Glutamatergic neuron (in vitro differentiated cells): ENCODE data around the gene PDPN. TPM values are rescaled to one million over a fixed set of nuclear protein-coding genes. Genes with fewer than 3 reads are reported as not detected.

Experiments used
- DNase-seq: peaks from one replicate; pipeline ENCODE4 v3.0.0; 2022
- H3K27ac Mint-ChIP-seq: one replicate; pipeline ENCODE4 v1.8.0; 2020; ENCODE audit warnings: mild to moderate bottlenecking, mixed read lengths, inconsistent platforms; ENCODE audit not compliant: unreplicated experiment
- H3K27me3 Mint-ChIP-seq: one replicate; pipeline ENCODE4 v1.8.0; 2020; ENCODE audit warnings: mild to moderate bottlenecking, moderate library complexity, mixed read lengths, inconsistent platforms; ENCODE audit not compliant: unreplicated experiment
- H3K36me3 Mint-ChIP-seq: one replicate; pipeline ENCODE4 v1.8.0; 2020; ENCODE audit warnings: mild to moderate bottlenecking, mixed read lengths, inconsistent platforms; ENCODE audit not compliant: unreplicated experiment
- H3K4me1 Mint-ChIP-seq: one replicate; pipeline ENCODE4 v1.8.0; 2020; ENCODE audit warnings: mild to moderate bottlenecking, low read depth, mixed read lengths, inconsistent platforms; ENCODE audit not compliant: unreplicated experiment
- H3K4me3 Mint-ChIP-seq: one replicate; pipeline ENCODE4 v1.8.0; 2020; ENCODE audit warnings: mild to moderate bottlenecking, mixed read lengths, inconsistent platforms; ENCODE audit not compliant: unreplicated experiment
- H3K9me3 Mint-ChIP-seq: one replicate; pipeline ENCODE4 v1.8.0; 2020; ENCODE audit warnings: mild to moderate bottlenecking, moderate library complexity, mixed read lengths, inconsistent platforms; ENCODE audit not compliant: unreplicated experiment
- CTCF ChIP-seq: fragments of 200-600 bp; sonication (generic); IDR thresholded peaks from one replicate; pipeline ENCODE4 v1.5.0; 2021; ENCODE audit not compliant: partially characterized antibody, unreplicated experiment
- total RNA-seq: library from RNA; stranded (reverse); fragmentation: NEBNext Ultra II Directional; extraction: Animal tissue kit (Norgen Biotek cat#: 25700); gene quantifications from one replicate; pipeline ENCODE4 v1.2.1, GENCODE V29; 2021; ENCODE audit not compliant: unreplicated experiment

PDPN gene
- total RNA-seq, 1 donor from 2014 or later, result 4.8 TPM

- Mint-ChIP-seq H3K27me3 (peaks cover 2% of the 10 kb centered on the region), H3K4me1 (peaks cover 9% of the 10 kb centered on the region), H3K36me3 (peaks cover 6% of the 10 kb centered on the region), H3K9me3 (peaks cover 8% of the 10 kb centered on the region), H3K27ac (peak overlapping the region; percentile 17), H3K4me3 (no peak overlapping the region)
- no peak for TF ChIP-seq CTCF
- no peak for DNase-seq
These were observed 62.9 kb downstream of the PDPN start for GRCh38 chr1:13646521-13646920.

GRCh38 chr1:13651279-13651678 is 67.6 kb downstream of the PDPN start:
- peaks cover 6% of the 10 kb centered on the region for H3K36me3 Mint-ChIP-seq
- H3K27ac Mint-ChIP-seq, result no peak overlapping the region
- H3K4me3 Mint-ChIP-seq, result no peak overlapping the region
- H3K9me3 Mint-ChIP-seq, result peaks cover 8% of the 10 kb centered on the region
- H3K27me3 Mint-ChIP-seq, result peaks cover 2% of the 10 kb centered on the region
- H3K4me1 Mint-ChIP-seq, result no peaks in the 10 kb centered on the region
- no peak for TF ChIP-seq CTCF
- no peak for DNase-seq

GRCh38 chr1:13652238-13652637 is 68.6 kb downstream of the PDPN start:
- DNase-seq, result no peak
- Mint-ChIP-seq H3K27ac (no peak overlapping the region), H3K36me3 (peaks cover 6% of the 10 kb centered on the region), H3K27me3 (peaks cover 2% of the 10 kb centered on the region), H3K4me3 (no peak overlapping the region), H3K9me3 (peaks cover 8% of the 10 kb centered on the region), H3K4me1 (no peaks in the 10 kb centered on the region)
- no peak for TF ChIP-seq CTCF

GRCh38 chr1:13661539-13661938 is 77.9 kb downstream of the PDPN start:
- no peak for TF ChIP-seq CTCF
- H3K27ac Mint-ChIP-seq, result no peak overlapping the region
- peaks cover 13% of the 10 kb centered on the region for H3K9me3 Mint-ChIP-seq
- H3K4me1 Mint-ChIP-seq, result peaks cover 7% of the 10 kb centered on the region
- H3K27me3 Mint-ChIP-seq, result peaks cover 3% of the 10 kb centered on the region
- H3K36me3 Mint-ChIP-seq, result peaks cover 5% of the 10 kb centered on the region
- no peak overlapping the region for H3K4me3 Mint-ChIP-seq
- no peak for DNase-seq

- Mint-ChIP-seq H3K4me1 (peaks cover 7% of the 10 kb centered on the region), H3K27me3 (peaks cover 5% of the 10 kb centered on the region), H3K9me3 (peaks cover 11% of the 10 kb centered on the region), H3K27ac (no peak overlapping the region), H3K4me3 (no peak overlapping the region), H3K36me3 (peaks cover 5% of the 10 kb centered on the region)
- TF ChIP-seq CTCF, result no peak
- DNase-seq, result no peak
These were observed 78.9 kb downstream of the PDPN start for GRCh38 chr1:13662493-13662892.
